Prostate gland (tissue), 2 donors: ENCODE data around the gene KLF11. TPM values are rescaled to one million over a fixed set of nuclear protein-coding genes. Genes with fewer than 3 reads are reported as not detected.

Experiments used
- DNase-seq: peaks from one replicate; pipeline ENCODE4 v3.0.0-alpha.2; 2019; ENCODE audit warnings: low spot score
- H3K27ac ChIP-seq, 2 donors: fragments of 200-600 bp; sonication (generic); 2 replicates each; pipeline ENCODE4 v1.5.1; 2017 to 2019
- H3K27me3 ChIP-seq: fragments of 200-600 bp; sonication (generic); replicated peaks from 2 replicates; pipeline ENCODE4 v1.5.1; 2019; ENCODE audit not compliant: insufficient read depth
- H3K36me3 ChIP-seq, 2 donors: fragments of 200-600 bp; sonication (generic); 1 replicate in 1 of 2; 2 replicates in 1 of 2; pipeline versions ENCODE4 v1.5.1 to v1.8.1; 2017 to 2019
- H3K4me1 ChIP-seq: fragments of 200-600 bp; sonication (generic); replicated peaks from 2 replicates; pipeline ENCODE4 v1.5.1; 2019
- H3K4me3 ChIP-seq, 2 donors: fragments of 200-600 bp; sonication (generic); 2 replicates each; pipeline ENCODE4 v1.5.1; 2017 to 2019
- H3K9me3 ChIP-seq: fragments of 200-600 bp; sonication (generic); 2 replicates; pipeline ENCODE4 v1.5.1; 2017
- POLR2A ChIP-seq: fragments of 450-650 bp; IDR thresholded peaks from one replicate; pipeline ENCODE4 v1.6.1; 2016; ENCODE audit warnings: antibody characterized with exemption, mild to moderate bottlenecking
- POLR2AphosphoS5 ChIP-seq: sonication (generic); formaldehyde crosslinking; IDR thresholded peaks from one replicate; pipeline ENCODE4 v1.6.1; 2017; ENCODE audit warnings: antibody characterized with exemption
- WGBS: methylation state at CpG from one replicate; pipeline ENCODE4 v1.1.5; 2018; 5-methylcytosine and 5-hydroxymethylcytosine counted together
- intact Hi-C: fragments of 100-400 bp; cut with DNase I; formaldehyde crosslinking; loops from one replicate; pipeline ENCODE4 v1.14.2; 2022
- total RNA-seq, 2 donors: library from RNA; depleted of rRNA; stranded (reverse); fragments of >200 nt; gene quantifications; one replicate each; pipeline ENCODE4 v1.1.0, GENCODE V29; 2016
- TF ChIP-seq, protein P1 (sequence below), 4 experiments: fragments of 200-600 bp in 2 of 4; fragments of 450-650 bp in 2 of 4; sonication (generic) in 2 of 4; IDR thresholded peaks; 1 replicate in 3 of 4; 2 replicates in 1 of 4; pipeline ENCODE4 v1.5.1; 2016 to 2019; ENCODE audit warnings: antibody characterized with exemption in 4 of 4, mild to moderate bottlenecking in 2 of 4, moderate library complexity in 2 of 4

The KLF11 gene
- total RNA-seq, 2 donors from 2014 or later = 4.3 to 37.9 TPM

DNA sequence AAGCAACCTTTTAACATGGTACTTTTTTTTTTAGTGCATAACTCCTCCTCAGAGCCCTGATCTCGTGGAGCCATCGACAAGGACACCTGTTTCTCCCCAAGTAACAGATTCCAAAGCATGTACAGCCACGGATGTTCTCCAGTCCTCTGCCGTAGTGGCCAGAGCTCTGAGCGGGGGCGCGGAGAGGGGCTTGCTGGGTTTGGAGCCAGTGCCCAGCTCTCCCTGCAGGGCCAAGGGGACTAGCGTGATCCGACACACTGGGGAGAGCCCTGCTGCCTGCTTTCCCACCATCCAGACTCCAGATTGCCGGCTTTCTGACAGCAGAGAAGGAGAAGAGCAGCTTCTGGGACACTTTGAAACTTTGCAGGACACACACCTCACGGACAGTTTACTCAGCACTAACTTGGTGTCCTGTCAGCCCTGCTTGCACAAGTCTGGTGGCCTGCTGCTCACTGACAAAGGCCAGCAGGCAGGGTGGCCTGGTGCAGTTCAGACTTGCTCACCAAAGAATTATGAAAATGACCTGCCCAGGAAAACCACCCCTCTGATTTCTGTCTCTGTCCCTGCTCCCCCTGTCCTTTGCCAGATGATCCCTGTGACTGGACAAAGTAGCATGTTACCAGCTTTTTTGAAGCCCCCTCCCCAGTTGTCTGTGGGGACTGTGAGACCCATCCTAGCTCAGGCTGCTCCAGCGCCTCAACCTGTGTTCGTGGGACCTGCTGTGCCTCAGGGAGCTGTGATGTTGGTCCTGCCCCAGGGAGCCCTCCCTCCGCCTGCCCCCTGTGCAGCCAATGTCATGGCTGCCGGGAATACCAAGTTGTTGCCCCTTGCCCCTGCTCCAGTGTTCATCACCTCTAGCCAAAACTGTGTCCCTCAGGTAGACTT lies 4.5 kb downstream of the KLF11 start:
- WGBS = 91% methylated on average over 15 of the region's 15 CpGs
- intact Hi-C loops = loop anchor here (2.0 to 5.0 kb wide), 3 partner anchors 63 to 416 kb away; partner anchors contain the start of gene YWHAQ
- Histone ChIP-seq H3K9me3 (no peaks in the 10 kb centered on the region), H3K4me1 (no peaks in the 10 kb centered on the region), H3K4me3 (no peak overlapping the region), H3K27me3 (no peaks in the 10 kb centered on the region), H3K36me3 (no peaks in the 10 kb centered on the region), H3K27ac (peak overlapping the region in 1 of 2 donors; percentile 37)
- no peak for DNase-seq
- no peak for TF ChIP-seq POLR2A
- TF ChIP-seq, protein P1, sequence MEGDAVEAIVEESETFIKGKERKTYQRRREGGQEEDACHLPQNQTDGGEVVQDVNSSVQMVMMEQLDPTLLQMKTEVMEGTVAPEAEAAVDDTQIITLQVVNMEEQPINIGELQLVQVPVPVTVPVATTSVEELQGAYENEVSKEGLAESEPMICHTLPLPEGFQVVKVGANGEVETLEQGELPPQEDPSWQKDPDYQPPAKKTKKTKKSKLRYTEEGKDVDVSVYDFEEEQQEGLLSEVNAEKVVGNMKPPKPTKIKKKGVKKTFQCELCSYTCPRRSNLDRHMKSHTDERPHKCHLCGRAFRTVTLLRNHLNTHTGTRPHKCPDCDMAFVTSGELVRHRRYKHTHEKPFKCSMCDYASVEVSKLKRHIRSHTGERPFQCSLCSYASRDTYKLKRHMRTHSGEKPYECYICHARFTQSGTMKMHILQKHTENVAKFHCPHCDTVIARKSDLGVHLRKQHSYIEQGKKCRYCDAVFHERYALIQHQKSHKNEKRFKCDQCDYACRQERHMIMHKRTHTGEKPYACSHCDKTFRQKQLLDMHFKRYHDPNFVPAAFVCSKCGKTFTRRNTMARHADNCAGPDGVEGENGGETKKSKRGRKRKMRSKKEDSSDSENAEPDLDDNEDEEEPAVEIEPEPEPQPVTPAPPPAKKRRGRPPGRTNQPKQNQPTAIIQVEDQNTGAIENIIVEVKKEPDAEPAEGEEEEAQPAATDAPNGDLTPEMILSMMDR (IDR thresholded peaks at IDR 0.05) = no peak
- no peak for TF ChIP-seq POLR2AphosphoS5

DNA sequence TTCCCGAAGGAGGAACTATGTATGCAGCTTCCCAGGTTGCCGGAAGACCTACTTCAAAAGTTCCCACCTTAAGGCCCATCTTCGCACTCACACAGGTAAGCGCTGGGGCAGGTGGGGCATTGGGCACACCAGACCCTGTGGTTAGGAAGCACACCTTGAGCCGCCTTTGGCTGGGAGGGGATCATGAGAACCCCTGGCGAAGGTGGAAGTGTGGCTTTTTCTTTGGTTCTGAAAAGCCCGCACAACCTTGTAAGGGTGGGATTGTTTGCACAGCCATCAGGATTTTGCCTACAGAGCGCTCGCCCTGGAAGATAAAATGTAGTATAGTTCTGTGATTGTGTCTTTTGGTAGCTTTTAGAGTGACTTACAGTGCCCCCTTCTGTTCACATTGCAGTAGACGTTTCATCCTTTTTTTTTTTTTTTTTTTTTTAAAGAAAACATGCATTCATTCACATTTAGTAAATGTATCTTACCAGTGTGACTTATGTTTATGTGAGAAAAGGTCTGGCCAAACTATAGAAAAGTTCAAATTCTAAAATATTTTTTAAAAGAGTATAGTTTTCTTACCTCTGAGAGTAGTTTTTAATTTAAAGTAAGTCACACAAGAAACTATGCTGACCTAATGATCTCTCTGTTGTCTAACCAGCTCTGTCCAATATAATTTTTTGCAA lies 5.3 kb downstream of the KLF11 start:
- intact Hi-C loops = loop anchor here (2.0 to 5.0 kb wide), 2 partner anchors 64 to 416 kb away; partner anchors contain the start of gene YWHAQ
- H3K4me1 ChIP-seq = no peaks in the 10 kb centered on the region
- no peak overlapping the region for H3K4me3 ChIP-seq
- TF ChIP-seq, protein P1 (IDR thresholded peaks at IDR 0.05) = peak; percentile 31 to 64 (median 48)
- no peak for TF ChIP-seq POLR2AphosphoS5
- DNase-seq = no peak
- no peaks in the 10 kb centered on the region for H3K36me3 ChIP-seq
- H3K27me3 ChIP-seq = no peaks in the 10 kb centered on the region
- H3K9me3 ChIP-seq = no peaks in the 10 kb centered on the region
- 45% methylated on average over 10 of the region's 10 CpGs for WGBS
- no peak overlapping the region for H3K27ac ChIP-seq

DNA sequence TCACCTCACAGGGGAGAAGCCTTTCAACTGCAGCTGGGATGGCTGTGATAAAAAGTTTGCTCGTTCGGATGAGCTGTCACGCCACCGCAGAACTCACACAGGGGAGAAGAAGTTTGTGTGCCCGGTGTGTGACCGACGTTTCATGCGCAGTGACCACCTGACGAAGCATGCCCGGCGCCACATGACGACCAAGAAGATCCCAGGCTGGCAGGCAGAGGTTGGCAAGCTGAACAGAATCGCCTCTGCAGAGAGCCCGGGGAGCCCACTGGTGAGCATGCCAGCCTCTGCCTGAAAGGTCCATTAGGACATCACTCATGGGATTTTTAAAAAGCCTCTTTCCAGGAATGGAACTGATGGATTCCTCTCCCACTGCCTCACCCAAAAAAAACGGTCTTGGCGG lies 8.9 kb downstream of the KLF11 start:
- TF ChIP-seq POLR2AphosphoS5 (no peak), POLR2A (no peak)
- TF ChIP-seq, protein P1 (IDR thresholded peaks at IDR 0.05) = no peak
- DNase-seq = no peak
- H3K9me3 ChIP-seq = no peaks in the 10 kb centered on the region
- H3K27ac ChIP-seq = no peak overlapping the region
- WGBS = 89% methylated on average over 16 of the region's 16 CpGs
- H3K4me1 ChIP-seq = no peaks in the 10 kb centered on the region
- intact Hi-C loops = no loop called here
- H3K4me3 ChIP-seq = no peak overlapping the region
- H3K27me3 ChIP-seq = no peaks in the 10 kb centered on the region
- H3K36me3 ChIP-seq = no peaks in the 10 kb centered on the region

DNA sequence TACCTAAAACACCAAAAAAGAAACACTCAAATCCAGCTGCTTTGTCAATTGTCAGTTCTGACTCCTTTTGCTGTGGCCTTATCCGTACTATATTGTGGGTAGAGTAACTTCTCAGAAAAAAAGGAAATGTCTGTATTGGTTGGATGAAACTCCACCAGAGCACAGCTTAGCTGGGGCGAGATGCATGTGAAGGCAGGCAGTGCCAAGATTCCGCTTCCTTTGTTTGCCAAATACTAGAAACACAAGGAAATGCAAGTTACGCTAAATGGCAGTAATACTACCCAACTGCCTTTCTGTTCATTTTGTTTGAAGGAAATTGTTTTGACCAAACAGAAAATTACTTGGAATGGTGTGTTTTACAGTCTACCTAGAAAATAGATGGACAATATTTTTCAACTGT lies 10.0 kb downstream of the KLF11 start:
- TF ChIP-seq, protein P1 (IDR thresholded peaks at IDR 0.05) = no peak
- TF ChIP-seq POLR2A (no peak), POLR2AphosphoS5 (no peak)
- Histone ChIP-seq H3K4me1 (no peaks in the 10 kb centered on the region), H3K36me3 (no peaks in the 10 kb centered on the region), H3K4me3 (no peak overlapping the region), H3K27ac (no peak overlapping the region), H3K9me3 (no peaks in the 10 kb centered on the region), H3K27me3 (no peaks in the 10 kb centered on the region)
- intact Hi-C loops = no loop called here
- no peak for DNase-seq
- 41% methylated on average over 4 of the region's 4 CpGs for WGBS
